Measurements from ENCODE around the gene DYSF.

DYSF gene

GRCh38 chr2:71417300-71418202 is 35.8 kb upstream of the DYSF start:
- H3K4me1 ChIP-seq (ENCODE audit: insufficient read depth, low read length, poor library complexity, severe bottlenecking): peaks cover 12% of the 10 kb centered on the region
- no peaks in the 10 kb centered on the region for H3K9me3 ChIP-seq (ENCODE audit: insufficient read depth, low read depth, low read length)
- H2AFZ ChIP-seq (ENCODE audit: low read length): peak overlapping the region; percentile 94
- peak overlapping the region; percentile 100 for H3K4me2 ChIP-seq (ENCODE audit: low read depth, low read length, poor library complexity, severe bottlenecking)
- H3K79me2 ChIP-seq (ENCODE audit: insufficient read depth, low read length): peaks cover 24% of the 10 kb centered on the region
- no peak for TF ChIP-seq CTCF (conservative IDR thresholded peaks at IDR 0.05; ENCODE audit: low read length)
- no peak for TF ChIP-seq EZH2phosphoT487 (IDR thresholded peaks at IDR 0.05; ENCODE audit: borderline replicate concordance)
- H3F3A ChIP-seq (ENCODE audit: low read depth): 0 out of 2 replicates have a peak, but pooled peaks cover 4% of the 10 kb centered on the region
- H3K9ac ChIP-seq (ENCODE audit: low read depth, low read length, poor library complexity, severe bottlenecking): peak overlapping the region; percentile 96
- H3K36me3 ChIP-seq (ENCODE audit: insufficient read depth, low read length): peaks cover 9% of the 10 kb centered on the region; the same call in 1 of the 2 replicates
- H3K27me3 ChIP-seq (ENCODE audit: insufficient read depth, low read length, poor library complexity, severe bottlenecking): no peaks in the 10 kb centered on the region
- H3K4me3 ChIP-seq (ENCODE audit: low read length, poor library complexity, severe bottlenecking): peak overlapping the region; percentile 99
- H4K20me1 ChIP-seq (ENCODE audit: insufficient read depth, low read length, poor library complexity, severe bottlenecking): peaks cover 3% of the 10 kb centered on the region
- H3K9me2 ChIP-seq (replicated peaks; ENCODE audit: low read depth, low read length): no peaks in the 10 kb centered on the region

- Histone ChIP-seq H3K36me3 (ENCODE audit: insufficient read depth, low read length) (peaks cover 24% of the 10 kb centered on the region; the same call in 1 of the 2 replicates), H3K9me3 (ENCODE audit: insufficient read depth, low read depth, low read length) (no peaks in the 10 kb centered on the region), H3F3A (ENCODE audit: low read depth) (0 out of 2 replicates have a peak, but pooled peaks cover 4% of the 10 kb centered on the region), H3K4me2 (ENCODE audit: low read depth, low read length, poor library complexity, severe bottlenecking) (peak overlapping the region; percentile 100), H3K9me2 (replicated peaks; ENCODE audit: low read depth, low read length) (no peaks in the 10 kb centered on the region), H3K4me3 (ENCODE audit: low read length, poor library complexity, severe bottlenecking) (peak overlapping the region; percentile 2), H3K4me1 (ENCODE audit: insufficient read depth, low read length, poor library complexity, severe bottlenecking) (peaks cover 18% of the 10 kb centered on the region), H3K79me2 (ENCODE audit: insufficient read depth, low read length) (peaks cover 28% of the 10 kb centered on the region), H3K27me3 (ENCODE audit: insufficient read depth, low read length, poor library complexity, severe bottlenecking) (no peaks in the 10 kb centered on the region), H2AFZ (ENCODE audit: low read length) (no peak overlapping the region), H3K9ac (ENCODE audit: low read depth, low read length, poor library complexity, severe bottlenecking) (no peak overlapping the region), H4K20me1 (ENCODE audit: insufficient read depth, low read length, poor library complexity, severe bottlenecking) (peaks cover 3% of the 10 kb centered on the region)
- TF ChIP-seq EZH2phosphoT487 (IDR thresholded peaks at IDR 0.05; ENCODE audit: borderline replicate concordance): no peak
Observed at GRCh38 chr2:71419145-71419544, 34.2 kb upstream of the DYSF start.

- H3K4me1 ChIP-seq (ENCODE audit: insufficient read depth, low read length, poor library complexity, severe bottlenecking): peaks cover 22% of the 10 kb centered on the region
- peak overlapping the region; percentile 37 for H3K4me2 ChIP-seq (ENCODE audit: low read depth, low read length, poor library complexity, severe bottlenecking)
- no peak for TF ChIP-seq CTCF (conservative IDR thresholded peaks at IDR 0.05; ENCODE audit: low read length)
- no peak for TF ChIP-seq EZH2phosphoT487 (IDR thresholded peaks at IDR 0.05; ENCODE audit: borderline replicate concordance)
- H3K27me3 ChIP-seq (ENCODE audit: insufficient read depth, low read length, poor library complexity, severe bottlenecking): no peaks in the 10 kb centered on the region
- H3F3A ChIP-seq (ENCODE audit: low read depth): 0 out of 2 replicates have a peak, but pooled peaks cover 4% of the 10 kb centered on the region
- peaks cover 32% of the 10 kb centered on the region for H3K79me2 ChIP-seq (ENCODE audit: insufficient read depth, low read length)
- H3K9me3 ChIP-seq (ENCODE audit: insufficient read depth, low read depth, low read length): no peaks in the 10 kb centered on the region
- peak overlapping the region; percentile 23 for H3K4me3 ChIP-seq (ENCODE audit: low read length, poor library complexity, severe bottlenecking)
- H2AFZ ChIP-seq (ENCODE audit: low read length): no peak overlapping the region
- H4K20me1 ChIP-seq (ENCODE audit: insufficient read depth, low read length, poor library complexity, severe bottlenecking): peaks cover 8% of the 10 kb centered on the region
- H3K9ac ChIP-seq (ENCODE audit: low read depth, low read length, poor library complexity, severe bottlenecking): no peak overlapping the region
- no peaks in the 10 kb centered on the region for H3K9me2 ChIP-seq (replicated peaks; ENCODE audit: low read depth, low read length)
- peaks cover 31% of the 10 kb centered on the region; the same call in 1 of the 2 replicates for H3K36me3 ChIP-seq (ENCODE audit: insufficient read depth, low read length)
Observed at GRCh38 chr2:71419976-71420375, 33.4 kb upstream of the DYSF start.
